Adrenal gland (tissue), 12 donors: ENCODE data around the gene EIF1AD. TPM values are rescaled to one million over a fixed set of nuclear protein-coding genes. Genes with fewer than 3 reads are reported as not detected.

Experiments
- DNase-seq, 7 donors: peaks; one replicate each; pipeline ENCODE4 v3.0.0-alpha.2; 2019 to 2020
- H3K27ac ChIP-seq, 5 donors: fragments of 200-600 bp; sonication (generic) in 4 of 5; 1 replicate in 3 of 5; 2 replicates in 2 of 5; pipeline versions ENCODE4 v1.5.1 to v1.8.0; 2016 to 2020; ENCODE audit warnings: mild to moderate bottlenecking in 1 of 5
- H3K27me3 ChIP-seq: fragments of 200-600 bp; 2 replicates; pipeline ENCODE4 v1.8.0; 2021
- H3K36me3 ChIP-seq, 2 donors: fragments of 200-600 bp; replicated peaks in 1 of 2; 1 replicate in 1 of 2; 2 replicates in 1 of 2; pipeline versions ENCODE4 v1.5.1 to v1.8.0; 2018 to 2022
- H3K4me1 ChIP-seq, 2 donors: fragments of 200-600 bp; replicated peaks in 1 of 2; 1 replicate in 1 of 2; 2 replicates in 1 of 2; pipeline versions ENCODE4 v1.5.1 to v1.8.0; 2018 to 2021
- H3K4me3 ChIP-seq, 4 donors: fragments of 200-600 bp; sonication (generic) in 3 of 4; one replicate each; pipeline ENCODE4 v1.5.1; 2016 to 2018
- H3K9me3 ChIP-seq, 3 donors: fragments of 200-600 bp; sonication (generic) in 1 of 3; replicated peaks in 1 of 3; 1 replicate in 2 of 3; 2 replicates in 1 of 3; pipeline versions ENCODE4 v1.5.1 to v1.8.0; 2016 to 2021
- CTCF ChIP-seq, 6 experiments: fragments of 450-650 bp in 4 of 6; fragments of 200-600 bp in 2 of 6; sonication (generic) in 1 of 6; IDR thresholded peaks; 1 replicate in 5 of 6; 2 replicates in 1 of 6; pipeline versions ENCODE4 v1.5.1 to v1.8.0; 2016 to 2021; ENCODE audit warnings: antibody characterized with exemption in 6 of 6, mild to moderate bottlenecking in 2 of 6, moderate library complexity in 1 of 6
- POLR2A ChIP-seq, 2 donors: fragments of 450-650 bp; IDR thresholded peaks; one replicate each; pipeline ENCODE4 v1.6.1; 2017; ENCODE audit warnings: antibody characterized with exemption in 2 of 2, mild to moderate bottlenecking in 2 of 2, moderate library complexity in 1 of 2
- WGBS, 4 donors: extraction: QIAGEN DNeasy Blood & Tissue Kit in 2 of 4; methylation state at CpG; one replicate each; pipeline versions ENCODE4 v1.1.5 to v1.1.7; 2013 to 2017; 5-methylcytosine and 5-hydroxymethylcytosine counted together
- intact Hi-C, 2 donors: fragments of 100-400 bp; cut with DNase I; formaldehyde crosslinking; loops; one replicate each; pipeline versions ENCODE4 v1.14.1 to v1.15.0; 2022 to 2023
- polyA plus RNA-seq, 3 donors: library from polyadenylated mRNA; stranded (reverse); fragments of 200-250 nt in 2 of 3; fragments of 350-450 nt in 1 of 3; fragmentation: Illumina TruSeq in 1 of 3; extraction: RNeasy Lipid Tissue Mini Kit (QIAGEN cat#74804) in 1 of 3; gene quantifications; one replicate each; pipeline ENCODE4 v1.2.3, GENCODE V29; 2013 to 2014
- total RNA-seq, 9 donors: library from RNA; depleted of rRNA in 4 of 9; stranded (reverse); fragments of >200 nt in 4 of 9; fragments of 120-200 nt in 1 of 9; fragmentation: NEBNext Ultra II Directional in 1 of 9; extraction: Animal tissue kit (Norgen Biotek cat#: 25700) in 1 of 9; gene quantifications; one replicate each; pipeline versions ENCODE4 v1.1.0 to v1.2.4, GENCODE V29; 2013 to 2023
- donor health status: healthy with polysubstance abuse.
- donor health status: Bipolar disorder and iron deficiency.
- donor health status: DM: yes; HTN: yes; CAD: no.
- donor health status: DM: no; HTN: no; CAD: no.
- donor health status: DM: no; HTN: no; CAD: no.
- donor health status: DM: yes; HTN: yes; CAD: no.

EIF1AD gene
- total and polyA plus RNA-seq, 12 donors = 15.5 to 49.0 (median 29.6) TPM

- no peaks in the 10 kb centered on the region for H3K4me1 ChIP-seq
- DNase-seq = no peak
- intact Hi-C loops = loop anchor here (5.0 to 10.0 kb wide), 2 partner anchors 101 to 259 kb away; partner anchors contain the start of gene RNASEH2C (in 1 of the 2)
Measured at GRCh38 chr11:65983589-65983987, 18.4 kb downstream of the EIF1AD start.

GRCh38 chr11:65982824-65983588 lies 19.0 kb downstream of the EIF1AD start:
- intact Hi-C loops = loop anchor here (5.0 to 10.0 kb wide), 2 partner anchors 101 to 258 kb away; partner anchors contain the start of gene RNASEH2C (in 1 of the 2)
- H3K4me3 ChIP-seq = no peak overlapping the region
- 81 to 85% (median 83%) methylated on average over 14 to 22 of the region's 22 CpGs for WGBS, 4 donors
- no peaks in the 10 kb centered on the region for H3K27me3 ChIP-seq
- no peaks in the 10 kb centered on the region for H3K9me3 ChIP-seq
- TF ChIP-seq POLR2A (IDR thresholded peaks at IDR 0.05) (no peak), CTCF (IDR thresholded peaks at IDR 0.05) (no peak)
- no peak overlapping the region for H3K27ac ChIP-seq
- DNase-seq = no peak
- H3K36me3 ChIP-seq = peaks cover 0 to 15% of the 10 kb centered on the region in 2 donors
- no peaks in the 10 kb centered on the region for H3K4me1 ChIP-seq

More at GRCh38 chr11:65983589-65983987, 18.4 kb downstream of the EIF1AD start:
- Histone ChIP-seq H3K36me3 (peaks cover 0 to 9% of the 10 kb centered on the region in 2 donors), H3K27me3 (no peaks in the 10 kb centered on the region), H3K9me3 (no peaks in the 10 kb centered on the region), H3K4me3 (no peak overlapping the region), H3K27ac (no peak overlapping the region)
- TF ChIP-seq CTCF (IDR thresholded peaks at IDR 0.05) (no peak), POLR2A (IDR thresholded peaks at IDR 0.05) (no peak)
- WGBS, 4 donors = 76 to 81% methylated on average over 5 of the region's 5 CpGs; no CpG with 5 or more reads in 2 of the 4 donors

GRCh38 chr11:65981972-65982823 lies 19.8 kb downstream of the EIF1AD start:
- Histone ChIP-seq H3K36me3 (peaks cover 0 to 23% of the 10 kb centered on the region in 2 donors), H3K27me3 (no peaks in the 10 kb centered on the region), H3K4me3 (no peak overlapping the region), H3K9me3 (no peaks in the 10 kb centered on the region), H3K27ac (no peak overlapping the region), H3K4me1 (no peaks in the 10 kb centered on the region)
- DNase-seq = no peak
- TF ChIP-seq CTCF (IDR thresholded peaks at IDR 0.05) = no peak
- no peak for TF ChIP-seq POLR2A (IDR thresholded peaks at IDR 0.05)
- 61 to 79% (median 75%) methylated on average over 6 to 16 of the region's 16 CpGs for WGBS, 4 donors
- intact Hi-C loops = loop anchor here (5.0 to 10.0 kb wide), 2 partner anchors 100 to 257 kb away; partner anchors contain the start of gene RNASEH2C (in 1 of the 2)
